GM20000 (cell line): ENCODE measurements around the gene CDH2.

ENCODE experiments used
- DNase-seq: peaks from one replicate; pipeline ENCODE4 v3.0.0; 2012; ENCODE audit warnings: low spot score
- TF ChIP-seq, protein P1 (sequence below): IDR thresholded peaks from 2 replicates; pipeline ENCODE4 v1.5.1; 2012; ENCODE audit warnings: mild to moderate bottlenecking, control low read depth; ENCODE audit errors: extremely low read depth, missing control alignments

CDH2 gene

DNA sequence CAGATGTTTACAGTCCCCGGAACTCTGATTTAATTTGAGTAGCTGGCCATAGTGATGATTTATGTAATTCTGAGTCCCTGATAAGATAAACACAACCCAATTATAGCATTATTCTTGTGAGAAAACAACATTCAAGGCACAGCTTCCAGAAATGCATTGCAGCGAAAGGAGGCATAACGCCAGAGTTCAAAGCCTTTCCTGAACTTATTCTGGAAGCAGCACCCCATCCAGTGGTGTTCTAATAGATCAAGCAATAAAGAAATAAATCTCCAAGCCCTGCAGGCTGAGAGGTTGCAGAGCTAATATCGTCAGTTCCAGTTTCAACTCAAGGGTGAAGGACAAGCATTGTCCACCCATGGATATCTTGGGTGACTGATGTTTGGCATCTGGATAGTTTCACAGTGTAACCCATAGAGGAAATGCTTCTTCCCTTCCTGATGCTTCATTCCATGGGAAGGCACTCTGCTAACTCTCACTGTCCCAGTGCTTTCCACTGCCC is 18.8 kb downstream of the CDH2 start:
- DNase-seq, result no peak
- TF ChIP-seq, protein P1, sequence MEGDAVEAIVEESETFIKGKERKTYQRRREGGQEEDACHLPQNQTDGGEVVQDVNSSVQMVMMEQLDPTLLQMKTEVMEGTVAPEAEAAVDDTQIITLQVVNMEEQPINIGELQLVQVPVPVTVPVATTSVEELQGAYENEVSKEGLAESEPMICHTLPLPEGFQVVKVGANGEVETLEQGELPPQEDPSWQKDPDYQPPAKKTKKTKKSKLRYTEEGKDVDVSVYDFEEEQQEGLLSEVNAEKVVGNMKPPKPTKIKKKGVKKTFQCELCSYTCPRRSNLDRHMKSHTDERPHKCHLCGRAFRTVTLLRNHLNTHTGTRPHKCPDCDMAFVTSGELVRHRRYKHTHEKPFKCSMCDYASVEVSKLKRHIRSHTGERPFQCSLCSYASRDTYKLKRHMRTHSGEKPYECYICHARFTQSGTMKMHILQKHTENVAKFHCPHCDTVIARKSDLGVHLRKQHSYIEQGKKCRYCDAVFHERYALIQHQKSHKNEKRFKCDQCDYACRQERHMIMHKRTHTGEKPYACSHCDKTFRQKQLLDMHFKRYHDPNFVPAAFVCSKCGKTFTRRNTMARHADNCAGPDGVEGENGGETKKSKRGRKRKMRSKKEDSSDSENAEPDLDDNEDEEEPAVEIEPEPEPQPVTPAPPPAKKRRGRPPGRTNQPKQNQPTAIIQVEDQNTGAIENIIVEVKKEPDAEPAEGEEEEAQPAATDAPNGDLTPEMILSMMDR, result no peak

DNA sequence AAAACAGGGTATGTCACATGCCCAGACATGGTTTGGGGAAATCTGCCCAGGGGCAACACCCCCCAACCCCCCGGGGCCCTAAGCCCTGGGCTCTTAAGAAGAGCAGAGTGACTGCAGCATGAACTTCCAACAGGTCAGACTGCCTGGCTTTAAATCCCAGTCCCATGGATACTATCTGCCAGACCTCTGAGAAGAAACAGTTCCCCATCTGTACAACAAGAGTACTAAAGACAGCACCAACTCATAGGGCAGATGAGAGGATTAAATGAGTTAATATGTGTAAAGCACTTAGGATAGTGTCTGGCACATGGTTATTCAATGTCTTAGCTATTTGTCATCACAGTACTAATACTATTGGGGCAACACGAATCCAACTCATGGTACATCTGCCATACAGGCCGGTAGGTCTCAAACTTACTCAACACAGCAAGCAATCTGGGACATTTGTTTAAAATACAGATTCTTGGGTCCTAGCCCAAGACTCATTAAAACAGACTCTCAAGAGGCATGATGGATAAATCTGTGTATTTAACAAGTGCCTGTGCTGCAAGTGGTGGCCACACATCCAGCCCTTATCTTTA is 23.4 kb downstream of the CDH2 start:
- TF ChIP-seq, protein P1, result no peak
- no peak for DNase-seq

DNA sequence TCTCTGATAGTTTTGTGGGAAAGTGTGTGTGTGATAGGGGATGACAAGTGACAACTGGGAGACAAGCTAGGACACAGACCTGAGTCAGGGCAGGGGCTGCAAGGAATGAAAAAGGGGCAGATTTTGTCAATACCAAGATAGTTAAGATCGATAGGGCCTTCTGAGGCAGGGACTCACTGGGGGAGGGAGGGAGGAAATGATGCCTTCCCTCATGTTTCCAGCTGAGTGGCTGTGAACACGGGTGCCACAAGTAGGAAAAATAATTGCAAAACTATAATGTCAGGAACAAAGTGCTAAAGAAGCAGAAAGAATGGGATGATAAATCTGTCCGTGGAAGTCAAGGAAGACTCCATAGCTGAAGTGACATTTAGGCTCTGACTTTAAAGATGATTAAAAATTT is 24.2 kb downstream of the CDH2 start:
- TF ChIP-seq, protein P1, result no peak
- no peak for DNase-seq

DNA sequence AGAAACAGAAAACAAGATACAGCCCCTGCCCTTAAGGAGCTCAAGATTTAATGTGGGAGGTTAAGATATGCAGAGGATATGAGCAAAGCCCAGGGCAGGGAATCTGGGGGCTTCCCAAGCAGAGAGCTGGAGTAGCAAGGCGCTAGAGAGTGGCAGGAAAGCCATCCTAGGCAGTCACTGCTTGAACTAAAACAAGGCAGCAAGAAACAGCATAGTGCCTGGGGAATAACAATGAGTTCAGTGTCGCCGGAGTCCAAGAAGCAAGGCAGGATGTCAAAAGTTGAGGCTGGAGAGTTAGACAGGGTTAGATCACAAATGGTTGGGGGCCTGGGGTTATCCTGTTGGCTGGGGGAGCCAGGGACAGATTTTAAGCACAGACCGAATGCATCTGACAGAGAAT is 24.6 kb downstream of the CDH2 start:
- no peak for DNase-seq
- TF ChIP-seq, protein P1, result no peak

DNA sequence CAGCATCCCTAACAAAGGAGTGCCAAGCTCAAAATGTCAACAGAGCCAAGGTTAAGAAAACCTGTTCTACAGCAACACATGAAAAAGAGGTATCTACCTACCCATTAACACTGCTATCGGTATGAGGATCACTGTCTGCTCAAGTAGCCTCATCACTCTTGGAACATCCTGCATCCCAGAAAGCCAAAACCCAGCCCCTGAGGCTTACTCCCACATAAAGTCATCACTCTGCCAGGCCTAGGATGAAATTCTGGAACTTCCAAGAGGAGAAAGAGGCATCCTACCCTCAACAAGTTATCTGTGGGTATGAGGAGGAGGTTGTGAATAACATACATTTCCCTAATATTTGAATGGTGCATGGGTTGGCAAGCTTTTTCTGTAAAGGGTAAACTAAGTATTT is 25.5 kb downstream of the CDH2 start:
- no peak for DNase-seq
- TF ChIP-seq, protein P1, result no peak

DNA sequence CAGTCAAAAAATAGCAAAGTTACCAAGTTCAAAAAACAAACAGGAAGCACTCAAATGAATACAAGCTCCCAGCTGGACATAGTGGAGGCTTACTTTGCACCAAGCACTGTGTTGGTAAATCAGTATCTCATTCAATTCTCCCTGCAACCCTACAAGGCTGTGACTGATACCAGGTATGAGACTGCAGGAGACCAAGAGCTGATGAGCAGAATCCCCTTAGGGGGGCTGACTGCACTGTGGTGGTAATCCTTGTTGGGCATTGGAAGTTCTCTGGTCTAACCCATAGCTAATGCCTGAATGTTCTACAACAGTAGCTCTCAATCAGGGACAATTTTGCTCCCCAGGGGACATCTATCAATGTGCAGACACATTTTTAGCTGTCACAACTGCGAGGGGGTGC is 26.0 kb downstream of the CDH2 start:
- TF ChIP-seq, protein P1, result no peak
- DNase-seq, result no peak

DNA sequence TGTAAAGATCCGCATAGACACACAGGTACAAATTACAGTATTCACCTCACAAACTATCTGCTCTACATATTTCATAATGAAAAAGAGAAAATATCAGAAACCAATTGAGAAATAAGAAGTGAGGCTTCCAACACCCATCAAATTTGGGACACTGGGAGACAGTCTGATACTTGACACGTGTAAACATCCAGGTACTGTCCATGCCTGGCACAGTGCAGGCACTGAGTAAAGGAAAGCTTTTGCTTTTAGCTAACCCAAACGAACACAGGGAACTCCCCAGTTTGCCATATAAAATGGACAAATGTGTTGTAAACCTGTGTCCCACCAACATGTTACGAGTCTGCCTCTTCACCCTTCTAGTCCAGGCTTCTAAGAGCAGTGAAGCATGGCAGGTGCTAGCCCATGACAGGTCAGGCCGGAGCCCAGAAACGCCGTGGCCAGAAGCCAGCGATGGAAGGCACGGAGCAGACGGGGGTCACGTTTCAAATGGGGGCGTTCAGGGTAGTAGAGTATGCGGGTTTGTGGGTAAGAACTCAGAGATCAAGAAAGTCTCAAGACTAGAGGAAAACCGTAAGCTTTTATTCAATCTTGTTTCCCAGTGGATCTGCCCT is 27.0 kb downstream of the CDH2 start:
- no peak for DNase-seq
- TF ChIP-seq, protein P1, result no peak
